CD1c-positive myeloid dendritic cell (primary cell): Measurements from ENCODE around the gene ZNF532.

Source experiments
- DNase-seq: peaks from one replicate; pipeline ENCODE4 v3.0.0-alpha.2; 2016; ENCODE audit errors: extremely low spot score

The ZNF532 gene

DNA sequence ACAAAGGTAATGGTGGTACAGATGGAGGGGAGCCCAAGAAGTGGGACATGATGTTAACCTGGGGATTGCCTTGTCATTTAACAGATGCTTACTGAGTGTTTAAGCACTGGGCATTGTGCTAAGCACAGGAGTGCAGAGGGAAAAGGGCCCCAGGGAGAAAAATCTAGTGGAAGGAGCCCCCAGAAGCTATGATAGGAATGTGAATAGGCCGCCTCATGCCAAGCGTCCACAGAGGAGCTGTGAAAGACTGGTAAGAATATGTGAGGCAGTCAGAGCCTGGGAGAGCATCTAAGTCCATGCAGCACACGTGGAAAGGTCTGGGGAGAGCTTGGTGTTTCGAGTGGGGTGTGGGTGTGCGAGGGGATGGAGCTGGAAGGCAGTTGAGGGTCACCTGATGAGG, 5.5 kb downstream of the ZNF532 start:
- DNase-seq = no peak

GRCh38 chr18:58870621-58871020, 5.9 kb downstream of the ZNF532 start:
- DNase-seq = no peak

- no peak for DNase-seq
Observed at GRCh38 chr18:58871514-58872420, 7.1 kb downstream of the ZNF532 start.

- DNase-seq = no peak
Observed at GRCh38 chr18:58878640-58879039, 14.0 kb downstream of the ZNF532 start.

DNA sequence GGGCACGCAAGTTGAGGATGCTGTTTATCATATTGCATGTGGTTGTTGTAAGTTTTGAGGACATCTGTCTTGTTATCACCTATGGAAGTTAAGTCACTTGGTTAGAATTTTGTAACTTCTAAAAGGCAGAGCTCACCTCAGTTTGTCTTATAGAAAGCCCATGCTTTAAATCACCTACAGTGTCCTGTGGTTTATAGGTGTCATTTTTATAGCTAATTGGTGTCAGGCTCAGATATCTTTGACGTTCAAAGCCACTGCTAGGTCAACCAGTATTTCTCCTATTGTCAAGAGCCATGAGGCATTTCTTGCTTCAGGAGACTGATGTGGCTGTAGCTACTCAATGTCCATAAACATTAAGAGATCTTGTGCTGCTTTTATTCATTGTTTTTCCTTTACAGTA, 16.8 kb downstream of the ZNF532 start:
- no peak for DNase-seq

DNA sequence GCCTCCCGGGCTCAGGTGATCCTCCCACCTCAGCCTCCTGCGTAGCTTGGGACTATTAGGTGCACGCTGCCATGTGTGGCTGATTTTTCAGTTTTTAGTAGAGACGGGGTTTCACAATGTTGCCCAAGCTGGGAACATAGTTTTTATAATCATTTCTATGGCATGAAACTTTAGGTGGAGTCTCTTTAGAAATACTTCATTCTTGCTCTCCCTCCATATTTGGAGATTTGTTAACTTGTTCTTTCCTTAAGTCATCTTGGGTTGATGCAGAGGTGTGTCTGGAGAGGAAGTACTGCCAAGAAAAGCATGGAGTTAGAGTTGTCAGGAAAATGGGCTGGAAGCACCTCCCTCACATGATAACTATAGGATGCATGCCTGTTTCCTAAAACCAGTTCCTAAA, 17.4 kb downstream of the ZNF532 start:
- DNase-seq = no peak

GRCh38 chr18:58882686-58883085, 18.0 kb downstream of the ZNF532 start:
- no peak for DNase-seq

DNA sequence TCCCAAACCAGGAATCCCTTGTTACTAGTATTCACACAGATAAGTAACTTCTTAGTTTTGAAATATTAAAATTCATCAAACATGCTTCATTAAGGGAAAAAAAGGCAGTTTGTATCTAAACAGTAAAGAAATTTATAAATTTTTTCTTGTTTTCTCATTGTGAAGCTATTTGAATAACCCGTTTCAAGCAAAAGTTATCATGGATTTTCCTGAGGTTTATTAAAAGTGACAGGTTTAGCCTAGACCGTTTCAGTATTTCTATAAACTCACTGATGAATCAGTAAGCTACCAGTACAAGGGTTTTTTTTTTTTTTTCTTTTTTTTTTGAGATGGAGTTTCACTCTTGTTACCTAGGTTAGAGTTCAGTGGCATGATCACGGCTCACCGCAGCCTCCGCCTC, 20.0 kb downstream of the ZNF532 start:
- DNase-seq = no peak

DNA sequence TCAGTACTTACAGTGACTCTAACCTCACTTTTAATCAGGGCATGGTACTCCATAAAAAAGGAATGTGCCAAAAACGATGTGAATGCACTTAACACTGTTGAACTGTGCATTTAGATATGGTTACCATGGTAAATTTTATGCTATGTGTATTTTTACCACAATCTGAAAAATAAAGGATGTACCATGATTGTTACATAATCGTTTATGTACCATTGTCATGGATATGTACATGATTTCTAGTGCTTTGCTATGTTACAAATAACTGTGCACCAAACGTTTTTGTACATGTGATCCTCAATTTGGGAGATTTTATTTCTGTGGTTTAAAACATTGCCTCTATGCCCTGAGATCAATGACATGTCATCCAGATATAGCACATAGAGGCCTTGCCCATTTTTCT, 21.8 kb downstream of the ZNF532 start:
- no peak for DNase-seq

- no peak for DNase-seq
Observed at GRCh38 chr18:58886864-58887612, 22.4 kb downstream of the ZNF532 start.

DNA sequence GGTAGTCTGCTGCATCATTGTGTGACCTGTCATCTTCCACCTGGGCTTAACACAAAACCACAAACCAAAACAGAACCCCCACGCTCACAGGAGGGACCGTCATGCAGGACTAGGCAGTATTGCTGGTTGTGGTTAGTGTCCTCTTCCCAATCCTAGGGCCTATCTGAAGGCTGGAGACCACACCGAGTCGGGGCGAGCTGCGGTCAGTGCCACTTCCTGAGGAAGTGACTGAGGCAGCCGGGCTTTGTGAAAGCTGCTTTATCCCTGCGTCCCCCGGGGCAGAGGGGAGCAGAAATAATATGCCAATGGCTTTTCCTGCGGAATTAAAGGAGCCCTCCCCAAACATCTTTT, 22.9 kb downstream of the ZNF532 start:
- peak; percentile 86 for DNase-seq

DNA sequence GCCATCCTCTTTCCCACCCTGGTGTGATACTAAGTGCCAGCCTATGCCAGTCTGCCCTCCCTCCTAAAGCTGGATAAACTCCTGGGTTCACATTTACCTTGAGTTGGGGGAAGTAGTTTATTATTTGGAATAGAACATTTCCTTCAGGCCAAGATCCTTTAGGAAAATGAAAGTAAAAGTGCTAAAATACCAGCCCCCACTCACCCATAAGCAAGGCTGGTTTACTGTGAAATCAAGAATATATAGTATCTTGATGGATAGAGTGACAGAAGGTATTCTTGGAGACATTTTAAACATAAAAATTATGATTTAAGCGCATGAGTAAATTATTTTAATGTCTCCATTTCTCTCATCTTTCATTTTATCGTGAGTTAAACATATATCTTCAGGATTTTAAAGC, 27.1 kb downstream of the ZNF532 start:
- no peak for DNase-seq

- no peak for DNase-seq
Observed at GRCh38 chr18:58892488-58892887, 27.8 kb downstream of the ZNF532 start.

GRCh38 chr18:58893388-58894099, 28.9 kb downstream of the ZNF532 start:
- no peak for DNase-seq

DNA sequence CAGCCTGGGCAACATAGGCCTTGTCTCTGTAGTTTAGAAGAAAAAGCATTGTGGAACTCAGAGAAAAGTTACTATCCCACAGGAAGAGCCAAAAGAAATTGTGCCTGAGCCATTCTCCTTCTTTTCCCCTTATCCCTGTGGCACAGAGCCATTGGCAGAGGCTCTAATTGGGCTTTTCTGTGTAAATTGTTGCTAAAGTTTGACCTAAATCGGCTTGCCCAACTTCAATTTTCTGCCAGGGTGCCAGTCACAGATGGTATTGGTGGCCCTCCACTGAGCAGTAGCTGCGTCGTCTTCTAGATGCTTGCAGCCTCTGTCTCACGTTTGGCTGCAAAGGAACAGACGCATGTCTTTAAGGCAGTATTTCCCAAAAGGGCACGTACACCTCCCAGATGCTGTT, 30.3 kb downstream of the ZNF532 start:
- DNase-seq = no peak

DNA sequence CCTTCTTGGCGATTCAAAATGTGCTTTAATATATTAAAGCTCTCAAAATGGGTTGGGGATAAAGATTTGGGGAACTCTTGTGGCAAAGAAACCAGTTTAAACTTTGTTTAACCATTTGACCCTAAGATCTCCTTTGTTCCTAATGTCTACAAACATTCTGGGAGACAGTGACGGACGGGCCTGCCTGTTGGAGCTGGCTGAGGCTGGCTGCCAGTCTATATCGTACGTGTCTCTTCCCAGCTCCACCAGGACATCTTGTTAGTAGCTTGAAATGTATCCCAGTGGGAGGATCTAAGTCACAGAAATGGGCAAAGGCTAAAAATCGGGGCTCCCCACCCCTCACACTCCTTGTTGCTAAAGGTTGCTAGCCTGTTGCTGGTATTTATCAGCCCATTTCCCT, 30.7 kb downstream of the ZNF532 start:
- DNase-seq = no peak

DNA sequence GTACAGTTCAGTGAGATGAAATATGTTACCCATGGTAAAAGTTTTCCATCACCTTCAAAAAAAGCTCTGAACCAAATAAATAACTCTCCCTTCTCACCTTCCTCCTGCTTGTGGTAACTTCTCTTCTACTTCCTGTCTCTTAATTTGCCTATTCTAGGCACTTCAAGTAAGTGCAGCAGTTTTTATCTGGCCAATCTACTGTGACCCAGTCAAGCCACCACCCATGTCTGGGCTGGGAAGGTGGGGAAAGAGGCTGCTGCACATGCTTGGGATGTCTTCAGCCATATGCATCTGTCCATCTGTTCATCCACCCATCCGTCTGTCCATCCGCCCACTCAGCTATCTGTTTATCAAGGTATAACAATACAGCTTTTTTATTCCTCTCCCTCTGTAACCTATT, 31.6 kb downstream of the ZNF532 start:
- DNase-seq = no peak

DNA sequence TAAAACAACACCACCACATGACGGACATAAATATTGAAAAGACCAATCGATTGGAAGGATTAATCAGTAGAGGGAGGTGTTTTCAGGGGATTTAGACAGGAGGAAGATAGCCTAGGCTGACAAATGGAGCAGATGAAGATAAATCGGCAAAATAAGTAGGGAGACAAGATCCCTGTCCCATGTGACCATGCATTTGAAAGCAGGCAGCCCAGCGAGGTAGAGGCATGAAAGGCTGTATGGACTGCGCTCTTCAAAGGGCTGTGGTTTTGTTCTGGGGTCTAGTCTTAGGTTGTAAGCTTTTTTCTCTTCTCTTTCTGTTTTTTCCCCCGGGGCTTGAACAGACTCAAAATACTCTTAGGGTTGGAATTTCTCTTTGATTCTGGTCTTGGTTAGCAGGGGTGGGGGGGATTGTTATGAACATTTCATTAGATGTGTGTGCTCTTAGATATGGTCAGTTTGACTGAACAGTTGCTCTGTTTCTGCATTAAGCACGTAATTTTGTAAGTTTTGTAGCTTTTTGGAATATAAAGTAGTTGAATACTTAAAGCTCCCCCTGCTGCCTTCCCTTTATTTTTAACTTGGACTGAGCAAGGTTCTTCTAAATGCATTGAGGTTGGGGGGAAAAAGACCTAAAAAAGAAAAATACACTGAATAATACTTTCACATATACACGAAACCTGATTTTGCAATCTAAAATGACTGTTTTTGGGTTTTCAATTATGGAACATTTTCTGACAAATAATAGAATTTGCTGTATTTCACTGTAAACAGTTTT, 32.2 kb downstream of the ZNF532 start:
- DNase-seq = no peak

- no peak for DNase-seq
Observed at GRCh38 chr18:58898010-58898799, 33.5 kb downstream of the ZNF532 start.

DNA sequence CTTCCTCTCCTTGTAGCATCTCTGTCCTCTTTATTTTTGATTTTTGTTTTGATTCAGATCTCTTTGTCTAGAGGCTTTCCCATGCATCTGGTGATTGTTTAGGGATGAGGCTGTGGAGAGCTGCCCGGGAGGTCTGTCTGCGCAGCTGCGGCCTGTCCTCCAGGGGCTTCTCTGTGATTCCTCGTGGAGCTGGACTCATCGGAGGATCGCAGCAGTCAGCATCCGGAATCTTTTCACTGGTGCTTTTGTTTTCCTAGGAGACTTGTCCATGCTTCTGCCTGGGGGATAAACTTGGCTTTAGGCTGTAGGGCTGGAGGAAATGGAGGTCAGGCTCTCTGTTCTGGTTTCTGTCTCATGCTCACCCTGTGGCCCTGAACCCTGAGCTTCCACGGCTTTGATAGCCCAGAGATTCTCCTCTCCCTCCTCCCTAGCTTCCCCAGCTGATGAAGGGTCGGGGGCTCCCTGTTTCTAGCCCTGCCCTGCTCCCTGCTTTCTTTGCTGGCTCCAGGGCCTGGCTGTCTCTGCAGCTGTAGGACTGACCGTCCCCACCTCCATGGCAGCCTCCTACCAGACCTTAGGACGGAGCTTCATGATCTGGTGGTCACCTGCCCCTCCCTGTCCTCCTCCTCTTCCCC, 35.5 kb downstream of the ZNF532 start:
- no peak for DNase-seq

- DNase-seq = no peak
Observed at GRCh38 chr18:58901143-58901542, 36.5 kb downstream of the ZNF532 start.
